Keratinocyte (primary cell): ENCODE results near the gene DNAJB13.

ENCODE experiments used
- EZH2 ChIP-seq: IDR thresholded peaks from one replicate; pipeline ENCODE4 v1.6.1; 2012; ENCODE audit warnings: inconsistent platforms, mild to moderate bottlenecking, low read length, moderate library complexity
- TF ChIP-seq, protein P1 (sequence below), 3 experiments: IDR thresholded peaks in 1 of 3; conservative IDR thresholded peaks in 1 of 3; optimal IDR thresholded peaks in 1 of 3; 2 replicates in 2 of 3; 3 replicates in 1 of 3; pipeline versions ENCODE3 to v1.5.1; 2011; ENCODE audit warnings: low read length in 3 of 3, mild to moderate bottlenecking in 3 of 3, moderate library complexity in 2 of 3, control low read depth in 1 of 3, inconsistent platforms in 1 of 3; ENCODE audit not compliant: insufficient read depth in 2 of 3; ENCODE audit errors: extremely low read depth in 1 of 3

DNA sequence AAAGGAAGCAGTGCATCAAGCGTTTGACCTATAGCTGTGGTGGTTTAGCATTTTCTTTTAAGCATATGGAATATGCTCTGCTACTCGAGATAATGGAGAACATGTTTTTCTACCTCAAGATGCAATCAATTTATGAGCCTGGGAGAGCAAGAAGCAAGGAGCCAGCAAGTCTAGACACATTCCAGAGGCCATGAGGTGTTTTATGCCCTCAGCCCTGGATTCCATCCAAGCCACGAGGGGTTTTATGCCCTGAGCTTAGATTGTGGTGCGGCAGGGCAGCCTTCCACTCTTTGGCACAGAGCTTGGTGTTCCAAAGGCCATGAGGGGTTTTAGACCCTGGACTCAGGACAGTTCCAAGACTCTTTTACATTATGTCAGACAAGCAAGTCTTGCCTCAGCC is 11.7 kb upstream of the DNAJB13 start:
- TF ChIP-seq, protein P1, sequence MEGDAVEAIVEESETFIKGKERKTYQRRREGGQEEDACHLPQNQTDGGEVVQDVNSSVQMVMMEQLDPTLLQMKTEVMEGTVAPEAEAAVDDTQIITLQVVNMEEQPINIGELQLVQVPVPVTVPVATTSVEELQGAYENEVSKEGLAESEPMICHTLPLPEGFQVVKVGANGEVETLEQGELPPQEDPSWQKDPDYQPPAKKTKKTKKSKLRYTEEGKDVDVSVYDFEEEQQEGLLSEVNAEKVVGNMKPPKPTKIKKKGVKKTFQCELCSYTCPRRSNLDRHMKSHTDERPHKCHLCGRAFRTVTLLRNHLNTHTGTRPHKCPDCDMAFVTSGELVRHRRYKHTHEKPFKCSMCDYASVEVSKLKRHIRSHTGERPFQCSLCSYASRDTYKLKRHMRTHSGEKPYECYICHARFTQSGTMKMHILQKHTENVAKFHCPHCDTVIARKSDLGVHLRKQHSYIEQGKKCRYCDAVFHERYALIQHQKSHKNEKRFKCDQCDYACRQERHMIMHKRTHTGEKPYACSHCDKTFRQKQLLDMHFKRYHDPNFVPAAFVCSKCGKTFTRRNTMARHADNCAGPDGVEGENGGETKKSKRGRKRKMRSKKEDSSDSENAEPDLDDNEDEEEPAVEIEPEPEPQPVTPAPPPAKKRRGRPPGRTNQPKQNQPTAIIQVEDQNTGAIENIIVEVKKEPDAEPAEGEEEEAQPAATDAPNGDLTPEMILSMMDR (optimal IDR thresholded peaks at IDR 0.05 in 1 of 3, IDR thresholded peaks at IDR 0.05 in 1 of 3, conservative IDR thresholded peaks at IDR 0.05 in 1 of 3; ENCODE audit: extremely low read depth in 1 of 3, insufficient read depth in 2 of 3, low read length in 3 of 3), result no peak
- TF ChIP-seq EZH2, result no peak
